Heart right ventricle (tissue), 16 donors: ENCODE results near the gene SCP2. TPM values are rescaled to one million over a fixed set of nuclear protein-coding genes. Genes with fewer than 3 reads are reported as not detected.

Source experiments
- ATAC-seq, 8 donors: fragments of 200-7000 bp; cut with Tn5 transposase; one replicate each; pipeline ENCODE4 v1.9.1; 2020; ENCODE audit warnings: mild to moderate bottlenecking in 8 of 8, moderate library complexity in 8 of 8, moderate number of reproducible peaks in 1 of 8
- DNase-seq, 2 donors: peaks; one replicate each; pipeline ENCODE4 v3.0.0-alpha.2; 2020
- H3K27ac ChIP-seq, 10 donors: fragments of 200-600 bp; sonication (generic) in 2 of 10; one replicate each; pipeline versions ENCODE4 v1.5.0 to v1.8.0; 2020 to 2022; ENCODE audit warnings: mild to moderate bottlenecking in 3 of 10
- H3K27me3 ChIP-seq, 7 donors: fragments of 200-600 bp; one replicate each; pipeline ENCODE4 v1.8.0; 2021 to 2022; ENCODE audit warnings: mild to moderate bottlenecking in 2 of 7
- H3K36me3 ChIP-seq, 9 donors: fragments of 200-600 bp; sonication (generic) in 1 of 9; one replicate each; pipeline versions ENCODE4 v1.5.0 to v1.8.0; 2020 to 2022; ENCODE audit warnings: mild to moderate bottlenecking in 2 of 9
- H3K4me1 ChIP-seq, 9 donors: fragments of 200-600 bp; sonication (generic) in 1 of 9; one replicate each; pipeline versions ENCODE4 v1.5.0 to v1.8.0; 2020 to 2022; ENCODE audit warnings: mild to moderate bottlenecking in 4 of 9
- H3K4me3 ChIP-seq, 10 donors: fragments of 200-600 bp; sonication (generic) in 2 of 10; one replicate each; pipeline versions ENCODE4 v1.5.0 to v1.8.0; 2020 to 2022; ENCODE audit warnings: mild to moderate bottlenecking in 7 of 10, moderate library complexity in 2 of 10
- H3K9me3 ChIP-seq, 11 donors: fragments of 200-600 bp in 10 of 11; sonication (generic) in 2 of 11; one replicate each; pipeline versions ENCODE4 v1.5.0 to v1.8.0; 2013 to 2022; ENCODE audit warnings: mild to moderate bottlenecking in 2 of 11, control low read depth in 1 of 11, moderate library complexity in 1 of 11
- CTCF ChIP-seq, 9 donors: fragments of 200-600 bp; sonication (generic) in 2 of 9; IDR thresholded peaks; one replicate each; pipeline versions ENCODE4 v1.5.0 to v1.8.0; 2021 to 2022; ENCODE audit warnings: antibody characterized with exemption in 9 of 9, mild to moderate bottlenecking in 5 of 9, moderate library complexity in 1 of 9
- WGBS, 2 donors: extraction: QIAGEN DNeasy Blood & Tissue Kit; methylation state at CpG; one replicate each; pipeline ENCODE4 v1.1.7; 2013; ENCODE audit warnings: inconsistent platforms in 1 of 2; 5-methylcytosine and 5-hydroxymethylcytosine counted together
- intact Hi-C, 10 donors: fragments of 100-400 bp; cut with DNase I; formaldehyde crosslinking; loops; one replicate each; pipeline versions ENCODE4 v1.11.1 to v1.14.2; 2022
- polyA plus RNA-seq, 2 donors: library from polyadenylated mRNA; stranded (reverse); fragments of 200-250 nt; gene quantifications; one replicate each; pipeline ENCODE4 v1.2.3, GENCODE V29; 2013
- total RNA-seq, 10 donors: library from RNA; stranded (reverse); fragmentation: NEBNext Ultra II Directional in 3 of 10; extraction: Animal tissue kit (Norgen Biotek cat#: 25700) in 3 of 10; gene quantifications; one replicate each; pipeline versions ENCODE4 v1.2.1 to v1.2.4, GENCODE V29; 2021 to 2023
- donor health status: Arrhythmogenic right ventricular cardiomyopathy.
- donor health status: ischemic (EF 13 %, LVEDD 7.1; RV severe dilation, severe dysfunction).
- donor health status: healthy with polysubstance abuse.
- donor health status: DM: no; HTN: yes; CAD: no.
- donor health status: DM: no; HTN: no; CAD: no.
- donor health status: ischemic (EF 25% LVEDD 6.9; RV normal size, moderate dysfunction).
- donor health status: ischemic (EF 25% LVEDD 5.7; RV mildly dilated, moderate dysfunction).
- donor health status: healthy.
- donor health status: DM: yes; HTN: yes; CAD: no.
- donor health status: Ischemic cardiomyopathy.
- donor health status: ischemic (EF 35%, LVEDD 5.7; RV mildly dilated, moderate dysfunction).
- donor health status: nonischemic (EF 11% LVEDD 7.7; RV severe dilation, severe dysfunction).
- donor health status: DM: yes; HTN: yes; CAD: no.
- donor health status: PGD.
- donor health status: ischemic (EF 29% LVEDD 5.4; RV normal size, mild dysfunction).
- donor health status: nonischemic (EF 23%, LVEDD 6.1; RV moderate dilation, normal function).

Gene SCP2
- total and polyA plus RNA-seq, 12 donors: 82.3 to 149 (median 126) TPM

- 65 to 83% methylated on average over 4 of the region's 4 CpGs for WGBS, 2 donors
- H3K27ac ChIP-seq: peak overlapping the region in 5 of 10 donors; percentile 9 to 62 (median 28)
- H3K36me3 ChIP-seq: peaks cover 0 to 31% (median 0%) of the 10 kb centered on the region in 9 donors
- H3K9me3 ChIP-seq: no peaks in the 10 kb centered on the region
- peaks cover 5 to 38% (median 18%) of the 10 kb centered on the region in 9 donors for H3K4me1 ChIP-seq
- DNase-seq (no peak), ATAC-seq (peak in 2 of 8 donors; percentile 6 to 7)
- no peaks in the 10 kb centered on the region for H3K27me3 ChIP-seq
- intact Hi-C loops: no loop called here
- TF ChIP-seq CTCF (IDR thresholded peaks at IDR 0.05): no peak
- no peak overlapping the region for H3K4me3 ChIP-seq
Measured at GRCh38 chr1:53086491-53087070, 159.5 kb downstream of the SCP2 start.

- Histone ChIP-seq H3K4me1 (peaks cover 5 to 39% (median 25%) of the 10 kb centered on the region in 9 donors), H3K27ac (peak overlapping the region in 3 of 10 donors; percentile 28 to 62 (median 47)), H3K27me3 (no peaks in the 10 kb centered on the region), H3K36me3 (peaks cover 0 to 23% (median 0%) of the 10 kb centered on the region in 9 donors), H3K4me3 (no peak overlapping the region), H3K9me3 (no peaks in the 10 kb centered on the region)
- intact Hi-C loops: no loop called here
- 87 to 90% methylated on average over 27 of the region's 27 CpGs for WGBS, 2 donors
- no peak for TF ChIP-seq CTCF (IDR thresholded peaks at IDR 0.05)
- DNase-seq (peak in 1 of 2 donors; percentile 21), ATAC-seq (peak in 4 of 8 donors; percentile 16 to 50 (median 26))
Measured at GRCh38 chr1:53087332-53088285, 160.5 kb downstream of the SCP2 start.

GRCh38 chr1:53088616-53089300 is 161.7 kb downstream of the SCP2 start:
- H3K36me3 ChIP-seq: peaks cover 0 to 13% (median 0%) of the 10 kb centered on the region in 9 donors
- H3K4me3 ChIP-seq: no peak overlapping the region
- TF ChIP-seq CTCF (IDR thresholded peaks at IDR 0.05): no peak
- ATAC-seq (no peak), DNase-seq (no peak)
- WGBS, 2 donors: 86% methylated on average over 19 of the region's 19 CpGs
- no peaks in the 10 kb centered on the region for H3K27me3 ChIP-seq
- peak overlapping the region in 1 of 10 donors; percentile 31 for H3K27ac ChIP-seq
- no peaks in the 10 kb centered on the region for H3K9me3 ChIP-seq
- intact Hi-C loops: no loop called here
- H3K4me1 ChIP-seq: peaks cover 5 to 41% (median 20%) of the 10 kb centered on the region in 9 donors
